GM12878 (cell line): Measurements from ENCODE around the gene LIM2. TPM values are rescaled to one million over a fixed set of nuclear protein-coding genes. Genes with fewer than 3 reads are reported as not detected.
A peak's percentile ranks its signal among the peaks of the same experiment; 100 is the strongest.

ENCODE experiments used
- ASH2L ChIP-seq: fragments of 300-600, 200-600 bp; sonication (generic); IDR thresholded peaks from 2 replicates; pipeline ENCODE4 v1.6.1; 2017; ENCODE audit warnings: low read depth, mild to moderate bottlenecking, borderline replicate concordance
- CBX5 ChIP-seq: sonication (generic); IDR thresholded peaks from 2 replicates; pipeline ENCODE4 v1.6.1; 2016; ENCODE audit warnings: low read depth, moderate library complexity, mild to moderate bottlenecking, inconsistent platforms
- HDAC6 ChIP-seq: fragments of 200-600 bp; sonication (generic); IDR thresholded peaks from one replicate; pipeline ENCODE4 v1.8.0; 2017; ENCODE audit warnings: antibody characterized with exemption; ENCODE audit not compliant: unreplicated experiment
- MEF2A ChIP-seq: IDR thresholded peaks from 2 replicates; pipeline ENCODE4 v1.6.1; 2011; ENCODE audit warnings: low read depth, mild to moderate bottlenecking, low read length, moderate library complexity; ENCODE audit not compliant: insufficient read depth
- TCF12 ChIP-seq: IDR thresholded peaks from 2 replicates; pipeline ENCODE4 v1.6.1; 2011; ENCODE audit warnings: low read depth, mild to moderate bottlenecking, low read length
- polyA plus RNA-seq, 11 experiments: library from polyadenylated mRNA; depleted of rRNA in 4 of 11; unstranded in 6 of 11; stranded (reverse) in 5 of 11; fragments of >200 nt; fragmentation: Nextera tagmentation in 4 of 11; fragmentation: Illumina TruSeq in 1 of 11; extraction: Ambion mirVana in 4 of 11; extraction: Trizol in 1 of 11; gene quantifications; 1 replicate in 1 of 11; 2 replicates in 10 of 11; pipeline versions ENCODE4 v1.2.1 to v1.2.3, GENCODE V29; 2011 to 2016; ENCODE audit warnings: inconsistent platforms in 2 of 11, missing spikeins in 2 of 11, low read depth in 1 of 11
- total RNA-seq, 4 experiments: library from RNA; depleted of rRNA in 3 of 4; stranded (reverse); fragments of >200 nt in 3 of 4; fragmentation: Illumina TruSeq in 1 of 4; extraction: Trizol in 1 of 4; gene quantifications; 2 replicates each; pipeline versions ENCODE4 v1.2.1 to v1.2.3, GENCODE V29; 2013 to 2021
- TF ChIP-seq, protein P1 (sequence below): IDR thresholded peaks from 2 replicates; pipeline ENCODE4 v1.6.1; 2011; ENCODE audit warnings: low read depth, mild to moderate bottlenecking, low read length, moderate library complexity, borderline replicate concordance; ENCODE audit errors: extremely low read depth
- TF ChIP-seq, protein P2 (sequence below): IDR thresholded peaks from 2 replicates; pipeline ENCODE4 v1.6.1; 2012; ENCODE audit warnings: low read depth, low read length, improper control_type of control experiment
- TF ChIP-seq, protein P3 (sequence below): IDR thresholded peaks from 2 replicates; pipeline ENCODE4 v1.6.1; 2012; ENCODE audit warnings: low read depth, low read length, improper control_type of control experiment

Gene LIM2
- total and polyA plus RNA-seq, 10 of the 15 experiments (the other 5 are each of a cell fraction or from before 2014, with no cell fraction given) = not detected

DNA sequence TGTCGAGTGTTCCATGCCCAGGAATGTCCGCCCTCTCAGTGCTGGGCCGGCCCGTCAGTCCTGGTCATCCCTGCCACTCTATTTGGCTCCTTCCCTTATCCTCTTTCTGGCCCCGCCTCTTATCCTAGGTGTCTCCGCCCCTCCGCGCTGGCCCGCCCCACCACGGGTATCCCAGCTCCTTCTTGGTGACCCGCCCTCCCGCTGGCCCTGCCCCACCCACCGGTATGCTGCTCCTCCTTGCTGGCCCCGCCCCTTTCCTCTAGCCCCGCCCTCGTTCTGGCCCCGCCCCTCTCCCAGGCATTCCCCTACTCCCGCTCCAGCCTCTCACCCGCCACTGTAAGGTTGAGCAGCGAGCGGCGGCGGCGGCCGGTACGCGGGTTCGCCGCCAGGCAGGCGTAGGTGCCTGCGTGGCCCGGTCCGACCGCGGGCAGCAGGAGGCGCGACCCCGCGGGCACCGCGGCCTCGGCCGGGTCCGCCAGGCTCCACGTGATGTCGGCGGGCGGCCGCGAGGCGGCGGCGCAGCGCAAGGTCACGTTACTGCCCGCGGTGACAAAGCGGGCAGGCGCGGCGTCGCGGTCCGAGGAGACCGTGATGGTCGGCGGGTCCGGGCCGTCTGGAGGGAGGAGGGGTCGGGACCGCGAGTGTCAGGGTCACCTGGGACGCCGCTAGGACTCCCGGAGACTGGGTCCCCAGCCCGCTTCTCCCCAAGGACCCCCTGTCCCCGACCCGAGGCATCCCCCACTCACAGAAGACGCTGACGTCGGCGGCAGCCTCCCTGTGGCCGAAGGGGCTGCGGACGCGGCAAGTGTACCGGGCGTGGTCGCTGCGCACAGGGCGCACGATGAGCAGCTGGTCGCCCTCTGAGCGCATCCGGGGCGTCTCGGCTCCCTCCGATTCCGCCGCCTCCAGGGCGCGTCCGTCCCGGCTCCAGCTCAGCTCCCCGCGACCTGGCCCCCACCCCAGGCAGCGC, 47.8 kb downstream of the LIM2 start (continued):
- no peak for TF ChIP-seq HDAC6
- TF ChIP-seq, protein P1, sequence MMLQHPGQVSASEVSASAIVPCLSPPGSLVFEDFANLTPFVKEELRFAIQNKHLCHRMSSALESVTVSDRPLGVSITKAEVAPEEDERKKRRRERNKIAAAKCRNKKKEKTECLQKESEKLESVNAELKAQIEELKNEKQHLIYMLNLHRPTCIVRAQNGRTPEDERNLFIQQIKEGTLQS = peak; percentile 59; the same call in 1 of the 2 replicates
- TF ChIP-seq, protein P2, sequence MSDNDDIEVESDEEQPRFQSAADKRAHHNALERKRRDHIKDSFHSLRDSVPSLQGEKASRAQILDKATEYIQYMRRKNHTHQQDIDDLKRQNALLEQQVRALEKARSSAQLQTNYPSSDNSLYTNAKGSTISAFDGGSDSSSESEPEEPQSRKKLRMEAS = peak; percentile 88
- no peak for TF ChIP-seq CBX5
- no peak for TF ChIP-seq MEF2A
- TF ChIP-seq, protein P3, sequence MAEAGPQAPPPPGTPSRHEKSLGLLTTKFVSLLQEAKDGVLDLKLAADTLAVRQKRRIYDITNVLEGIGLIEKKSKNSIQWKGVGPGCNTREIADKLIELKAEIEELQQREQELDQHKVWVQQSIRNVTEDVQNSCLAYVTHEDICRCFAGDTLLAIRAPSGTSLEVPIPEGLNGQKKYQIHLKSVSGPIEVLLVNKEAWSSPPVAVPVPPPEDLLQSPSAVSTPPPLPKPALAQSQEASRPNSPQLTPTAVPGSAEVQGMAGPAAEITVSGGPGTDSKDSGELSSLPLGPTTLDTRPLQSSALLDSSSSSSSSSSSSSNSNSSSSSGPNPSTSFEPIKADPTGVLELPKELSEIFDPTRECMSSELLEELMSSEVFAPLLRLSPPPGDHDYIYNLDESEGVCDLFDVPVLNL = no peak
- no peak for TF ChIP-seq TCF12
- TF ChIP-seq ASH2L = no peak
- TF ChIP-seq, all 136 proteins: peak for 31
